PC-3 (cell line): ENCODE results near the gene CES3. TPM values are rescaled to one million over a fixed set of nuclear protein-coding genes. Genes with fewer than 3 reads are reported as not detected.
"Not testable (repeated sequence)": the region's sequence is repeated elsewhere in the genome, so short reads cannot be mapped to it uniquely, and the experiment has no call there.

Experiments used
- ATAC-seq: fragments of 200-7000 bp; cut with Tn5 transposase; 2 replicates; pipeline ENCODE4 v1.9.1; 2020; ENCODE audit warnings: mild to moderate bottlenecking, moderate library complexity
- BruUV-seq: library from RNA; stranded (reverse); fragments of 400-500 nt; replicated peaks from 2 replicates; lab custom pipeline; 2021; lab: Mats Ljungman, UMichigan
- CTCF ChIA-PET: fragments of 300-600 bp; sonication (Branson Sonifier 250); formaldehyde crosslinking; loops from one replicate; lab custom pipeline; 2022; ENCODE audit warnings: antibody characterized with exemption; lab: Charles Lee
- POLR2A ChIA-PET: fragments of 300-600 bp; sonication (Branson Sonifier 250); formaldehyde crosslinking; loops from one replicate; lab custom pipeline; 2022; ENCODE audit warnings: antibody characterized with exemption; ENCODE audit not compliant: unreplicated experiment; lab: Charles Lee
- DNase-seq: peaks from one replicate; pipeline ENCODE4 v3.0.0-alpha.2; 2015
- H2AFZ ChIP-seq: fragments of 300-600 bp; sonication (generic); 2 replicates; pipeline ENCODE4 v1.6.0; 2016; ENCODE audit warnings: antibody characterized with exemption, low read length
- H3F3A ChIP-seq: fragments of 300-600 bp; sonication (generic); one replicate; pipeline ENCODE4 v1.6.0; 2017; ENCODE audit warnings: antibody characterized with exemption, low read length, control low read depth, mild to moderate bottlenecking; ENCODE audit not compliant: unreplicated experiment
- H3K27ac ChIP-seq: fragments of 300-600 bp; sonication (generic); 2 replicates; pipeline ENCODE4 v1.5.1; 2016; ENCODE audit warnings: mild to moderate bottlenecking, low read length
- H3K27me3 ChIP-seq: fragments of 300-600 bp; sonication (generic); 2 replicates; pipeline ENCODE4 v1.6.1; 2016; ENCODE audit warnings: low read length, mixed read lengths
- H3K36me3 ChIP-seq: fragments of 300-600 bp; sonication (generic); 2 replicates; pipeline ENCODE4 v1.6.1; 2016; ENCODE audit warnings: low read depth, mixed run types, low read length, mixed read lengths
- H3K4me1 ChIP-seq: fragments of 300-600 bp; sonication (generic); 2 replicates; pipeline ENCODE4 v1.5.1; 2016; ENCODE audit warnings: low read length; ENCODE audit not compliant: insufficient read depth
- H3K4me2 ChIP-seq: fragments of 300-600 bp; sonication (generic); 2 replicates; pipeline ENCODE4 v1.6.0; 2016; ENCODE audit warnings: low read length
- H3K4me3 ChIP-seq: fragments of 300-600 bp; sonication (generic); 2 replicates; pipeline ENCODE4 v1.5.1; 2016; ENCODE audit warnings: mild to moderate bottlenecking, low read length, mixed read lengths
- H3K79me2 ChIP-seq: fragments of 300-600 bp; sonication (generic); 2 replicates; pipeline ENCODE4 v1.6.1; 2017; ENCODE audit warnings: low read length, mixed read lengths
- H3K9ac ChIP-seq: fragments of 300-600 bp; sonication (generic); 2 replicates; pipeline ENCODE4 v1.6.0; 2016; ENCODE audit warnings: mild to moderate bottlenecking, low read length
- H3K9me2 ChIP-seq: fragments of 300-600 bp; sonication (generic); replicated peaks from 2 replicates; pipeline ENCODE4 v1.6.1; 2016; ENCODE audit warnings: mixed run types, low read length, mixed read lengths
- H3K9me3 ChIP-seq: fragments of 300-600 bp; sonication (generic); 2 replicates; pipeline ENCODE4 v1.6.1; 2016; ENCODE audit warnings: low read length, mixed read lengths
- H4K20me1 ChIP-seq: fragments of 300-600 bp; sonication (generic); 2 replicates; pipeline ENCODE4 v1.6.1; 2016; ENCODE audit warnings: low read length, mixed read lengths
- EZH2 ChIP-seq: fragments of 300-600 bp; sonication (generic); IDR thresholded peaks from one replicate; pipeline ENCODE4 v1.6.1; 2017; ENCODE audit warnings: antibody characterized with exemption, mild to moderate bottlenecking, low read length; ENCODE audit not compliant: unreplicated experiment
- EZH2phosphoT487 ChIP-seq: fragments of 300-600 bp; sonication (generic); IDR thresholded peaks from 2 replicates; pipeline ENCODE4 v1.6.1; 2018; ENCODE audit warnings: mild to moderate bottlenecking, antibody characterized with exemption, low read length, borderline replicate concordance
- intact Hi-C: fragments of 100-400 bp; cut with micrococcal nuclease; formaldehyde crosslinking; loops from 2 replicates; pipeline ENCODE4 v1.9.0; 2023
- total RNA-seq: library from RNA; depleted of rRNA; stranded (reverse); fragments of >200 nt; gene quantifications from 2 replicates; pipeline ENCODE4 v1.2.3, GENCODE V29; 2014
- TF ChIP-seq, protein P1 (sequence below): fragments of 300-600 bp; sonication (generic); conservative IDR thresholded peaks from 2 replicates; pipeline ENCODE4 v1.5.1; 2017; ENCODE audit warnings: antibody characterized with exemption, low read depth, mild to moderate bottlenecking, low read length

The CES3 gene
- total RNA-seq, 1 experiment from 2014 or later = 0.26 TPM

- ChIA-PET CTCF (no interaction called here), POLR2A (no interaction called here)
- Histone ChIP-seq H3K4me2 (peak overlapping the region; percentile 100), H3K9me3 (no peaks in the 10 kb centered on the region), H3K79me2 (peaks cover 42% of the 10 kb centered on the region), H3F3A (no peaks in the 10 kb centered on the region), H3K9ac (peak overlapping the region; percentile 92), H4K20me1 (peaks cover 3% of the 10 kb centered on the region; the same call in 1 of the 2 replicates), H2AFZ (peak overlapping the region; percentile 85), H3K36me3 (no peaks in the 10 kb centered on the region; the same call in 1 of the 2 replicates), H3K27ac (peak overlapping the region; percentile 74), H3K4me3 (peak overlapping the region; percentile 95), H3K9me2 (no peaks in the 10 kb centered on the region), H3K4me1 (peaks cover 14% of the 10 kb centered on the region; the same call in 1 of the 2 replicates), H3K27me3 (no peaks in the 10 kb centered on the region)
- BruUV-seq = TSS peak; percentile 64
- DNase-seq = peak; percentile 55
- TF ChIP-seq EZH2 (no peak), EZH2phosphoT487 (no peak)
- TF ChIP-seq, protein P1, sequence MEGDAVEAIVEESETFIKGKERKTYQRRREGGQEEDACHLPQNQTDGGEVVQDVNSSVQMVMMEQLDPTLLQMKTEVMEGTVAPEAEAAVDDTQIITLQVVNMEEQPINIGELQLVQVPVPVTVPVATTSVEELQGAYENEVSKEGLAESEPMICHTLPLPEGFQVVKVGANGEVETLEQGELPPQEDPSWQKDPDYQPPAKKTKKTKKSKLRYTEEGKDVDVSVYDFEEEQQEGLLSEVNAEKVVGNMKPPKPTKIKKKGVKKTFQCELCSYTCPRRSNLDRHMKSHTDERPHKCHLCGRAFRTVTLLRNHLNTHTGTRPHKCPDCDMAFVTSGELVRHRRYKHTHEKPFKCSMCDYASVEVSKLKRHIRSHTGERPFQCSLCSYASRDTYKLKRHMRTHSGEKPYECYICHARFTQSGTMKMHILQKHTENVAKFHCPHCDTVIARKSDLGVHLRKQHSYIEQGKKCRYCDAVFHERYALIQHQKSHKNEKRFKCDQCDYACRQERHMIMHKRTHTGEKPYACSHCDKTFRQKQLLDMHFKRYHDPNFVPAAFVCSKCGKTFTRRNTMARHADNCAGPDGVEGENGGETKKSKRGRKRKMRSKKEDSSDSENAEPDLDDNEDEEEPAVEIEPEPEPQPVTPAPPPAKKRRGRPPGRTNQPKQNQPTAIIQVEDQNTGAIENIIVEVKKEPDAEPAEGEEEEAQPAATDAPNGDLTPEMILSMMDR = no peak
- ATAC-seq = peak; percentile 10
- intact Hi-C loops = no loop called here
Measured at GRCh38 chr16:66933776-66934137, 27.3 kb upstream of the CES3 start.

- H2AFZ ChIP-seq = peak within 1 kb of the TSS; percentile 85
- H3K36me3 ChIP-seq = no peaks in the 10 kb centered on the region
- no peaks in the 10 kb centered on the region for H3K9me2 ChIP-seq
- TF ChIP-seq, protein P1 = no peak
- no peak for TF ChIP-seq EZH2
- no peak for TF ChIP-seq EZH2phosphoT487
- no peaks in the 10 kb centered on the region for H3F3A ChIP-seq
- no peaks in the 10 kb centered on the region for H3K9me3 ChIP-seq
- peaks cover 42% of the 10 kb centered on the region for H3K79me2 ChIP-seq
- intact Hi-C loops = no loop called here
- H3K27ac ChIP-seq = peak within 1 kb of the TSS; percentile 74
- H4K20me1 ChIP-seq = peaks cover 3% of the 10 kb centered on the region; the same call in 1 of the 2 replicates
- DNase-seq (peak; percentile 80), ATAC-seq (peak; percentile 66)
- CTCF ChIA-PET = no interaction called here
- peaks cover 14% of the 10 kb centered on the region; the same call in 1 of the 2 replicates for H3K4me1 ChIP-seq
- H3K9ac ChIP-seq = peak within 1 kb of the TSS; percentile 92
- H3K27me3 ChIP-seq = no peaks in the 10 kb centered on the region
- TSS peak; percentile 78 for BruUV-seq
- H3K4me3 ChIP-seq = peak within 1 kb of the TSS; percentile 95
- peak within 1 kb of the TSS; percentile 100 for H3K4me2 ChIP-seq
- POLR2A ChIA-PET = no interaction called here
Measured at GRCh38 chr16:66934138-66934838, 26.8 kb upstream of the CES3 start, which contains the start of gene CIAO2B. Gene CIAO2B, minus strand, starts transcription at chr16:66934402. Its CDS starts 38 bp downstream, at chr16:66934364.

GRCh38 chr16:66934839-66935313, 26.2 kb upstream of the CES3 start:
- H3K27me3 ChIP-seq, H3K9me2 ChIP-seq, CTCF ChIA-PET, POLR2A ChIA-PET, H4K20me1 ChIP-seq, H3F3A ChIP-seq, DNase-seq, H3K36me3 ChIP-seq, BruUV-seq, intact Hi-C loops, H3K9me3 ChIP-seq: not testable (repeated sequence)
- Histone ChIP-seq H3K27ac (peak overlapping the region; percentile 74), H2AFZ (peak overlapping the region; percentile 85), H3K4me2 (peak overlapping the region; percentile 100), H3K4me3 (peak overlapping the region; percentile 95), H3K9ac (peak overlapping the region; percentile 92), H3K79me2 (peaks cover 42% of the 10 kb centered on the region), H3K4me1 (peaks cover 14% of the 10 kb centered on the region; the same call in 1 of the 2 replicates)
- ATAC-seq = 0 out of 2 replicates have a peak, but pooled peaks have one; percentile 2
